ENCODE results near the gene RPL35.

GRCh38 chr9:124860582-124861341, 995 bp downstream of the RPL35 start:
- no peak for TF ChIP-seq CTCF (IDR thresholded peaks at IDR 0.05)
- no peak for TF ChIP-seq POLR2A (IDR thresholded peaks at IDR 0.05)
